ENCODE measurements around the gene SLC25A11.

The SLC25A11 gene

DNA sequence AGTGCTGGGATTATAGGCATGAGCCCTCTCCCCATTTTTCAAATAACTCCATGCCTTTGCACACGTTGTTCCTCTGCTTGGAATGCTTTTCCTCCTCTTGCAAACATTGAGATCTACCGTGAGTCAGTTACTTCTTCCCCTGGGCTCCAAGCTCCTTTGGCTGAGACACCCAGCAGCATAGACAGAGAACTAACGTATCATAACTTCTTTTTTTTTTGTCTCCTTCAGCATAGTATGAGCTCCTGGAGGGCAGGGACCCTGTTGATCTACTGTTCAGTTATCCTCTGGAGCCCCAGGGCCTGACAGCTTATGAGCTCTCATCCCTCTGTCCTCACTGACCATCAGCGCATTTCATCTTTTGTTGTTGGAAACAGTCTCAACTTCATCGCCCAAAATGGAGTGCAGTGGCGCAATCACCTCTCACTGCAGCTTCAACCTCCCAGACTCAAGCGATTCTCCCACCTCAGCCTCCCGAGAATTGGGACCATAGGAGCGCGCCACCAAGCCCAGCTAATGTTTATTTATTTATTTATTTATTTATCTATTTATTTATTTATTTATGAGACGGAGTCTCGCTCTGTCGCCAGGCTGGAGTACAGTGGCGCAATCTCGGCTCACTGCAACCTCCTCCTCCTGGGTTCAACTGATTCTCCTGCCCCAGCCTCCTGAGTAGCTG lies 25.6 kb upstream of the SLC25A11 start:
- DNase-seq = no peak

DNA sequence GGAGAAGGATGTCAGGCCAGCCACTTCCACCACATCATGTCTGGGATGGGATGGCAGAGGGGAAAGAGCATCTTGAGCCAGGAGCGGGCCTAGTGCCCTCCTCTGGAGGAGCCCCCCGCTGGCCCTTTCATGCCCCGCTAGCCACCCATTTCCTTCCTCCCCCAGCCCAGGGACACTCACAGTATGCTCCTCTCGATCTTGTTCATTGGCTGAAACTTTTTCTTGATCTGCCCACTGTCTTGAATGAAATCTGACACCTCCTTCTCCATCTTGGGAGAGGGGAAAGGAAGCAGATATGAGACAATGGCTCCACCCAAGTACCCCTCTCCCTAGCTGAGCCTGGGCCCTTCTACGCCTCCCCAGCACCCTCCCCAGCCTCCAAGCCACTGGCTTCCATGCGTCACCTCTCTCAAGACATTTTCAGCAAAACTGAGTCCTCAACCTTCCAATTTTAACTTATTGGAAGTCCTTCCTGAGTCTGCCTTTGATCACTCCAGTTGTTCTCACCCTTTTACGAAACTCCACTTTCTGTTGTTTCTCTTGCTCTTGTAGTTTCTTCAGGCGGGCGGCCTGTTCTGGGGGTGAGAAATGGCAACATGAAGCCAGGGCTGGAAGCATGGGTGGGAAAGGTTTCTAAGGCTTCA lies 20.6 kb upstream of the SLC25A11 start:
- no peak for DNase-seq

DNA sequence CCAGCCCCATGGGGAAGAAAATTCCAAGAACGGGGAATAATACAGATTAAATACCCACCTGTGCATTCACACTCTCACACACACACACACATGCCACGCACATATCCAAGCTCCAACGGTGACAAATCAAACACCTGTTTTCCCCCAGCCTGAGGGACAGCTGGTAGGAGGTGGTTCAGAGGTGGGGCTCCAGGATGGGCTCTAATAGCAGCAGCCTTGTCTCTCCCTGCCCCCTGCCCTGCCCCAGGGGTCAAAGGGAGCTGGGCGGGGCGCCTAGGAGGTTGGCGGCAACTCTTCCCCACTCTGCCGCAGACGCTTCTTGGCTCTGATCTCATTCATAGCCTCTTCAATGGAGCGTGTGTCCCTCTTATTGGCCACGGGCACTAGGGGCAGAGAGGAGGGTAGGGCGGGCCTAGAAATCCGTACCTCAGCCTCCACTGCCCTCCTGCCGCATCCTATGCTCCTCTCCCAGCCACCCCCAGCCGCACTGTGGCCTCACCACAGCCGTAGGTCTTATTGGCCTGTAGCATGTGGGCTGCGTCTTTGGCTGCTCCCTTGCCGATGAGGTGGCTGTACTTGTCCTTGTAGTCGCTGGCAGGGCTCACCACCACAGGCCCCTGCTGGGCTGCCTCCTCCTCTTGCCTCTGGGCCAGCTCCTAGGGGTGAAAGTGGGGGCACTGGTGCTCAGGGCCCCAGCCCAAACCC lies 19.6 kb upstream of the SLC25A11 start:
- no peak for DNase-seq

DNA sequence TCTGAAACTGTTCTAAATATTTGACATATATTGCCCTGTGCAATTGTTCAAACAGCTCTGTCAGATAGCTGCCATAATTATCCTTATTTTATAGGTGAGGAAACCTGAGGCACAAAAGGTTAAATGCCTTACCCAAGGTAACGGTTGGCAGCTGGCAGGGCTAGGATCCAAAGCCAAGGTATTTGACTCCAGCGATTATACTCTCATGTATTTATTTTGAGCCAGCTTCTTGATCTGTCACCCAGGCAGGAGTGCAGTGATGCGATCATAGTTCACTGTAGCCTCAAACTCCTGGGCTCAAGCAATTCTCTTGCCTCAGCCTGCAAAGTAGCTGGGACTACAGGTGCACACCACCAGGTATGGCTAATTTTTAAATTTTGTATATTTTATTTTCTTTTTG lies 18.3 kb upstream of the SLC25A11 start:
- DNase-seq = no peak

DNA sequence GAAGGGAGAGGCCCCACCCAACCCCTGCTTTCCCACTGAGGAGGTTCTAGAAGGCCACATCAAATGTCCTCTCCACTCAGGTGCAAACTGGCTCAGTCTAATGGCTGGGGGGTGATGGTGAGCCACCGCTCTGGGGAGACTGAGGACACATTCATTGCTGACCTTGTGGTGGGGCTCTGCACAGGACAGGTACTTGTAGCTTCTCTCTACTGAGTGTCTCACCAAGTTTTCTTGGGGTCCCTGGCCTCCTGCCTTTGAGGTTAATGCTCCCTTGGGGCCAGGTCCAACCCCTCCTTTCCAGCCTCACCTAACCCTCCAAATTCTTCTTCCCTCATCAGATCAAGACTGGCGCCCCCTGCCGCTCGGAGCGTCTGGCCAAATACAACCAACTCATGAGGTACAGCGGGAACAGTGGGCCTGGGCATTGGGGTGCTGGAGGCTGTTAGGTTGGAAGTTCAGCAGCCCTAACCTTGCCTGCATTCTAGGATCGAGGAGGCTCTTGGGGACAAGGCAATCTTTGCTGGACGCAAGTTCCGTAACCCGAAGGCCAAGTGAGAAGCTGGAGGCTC lies 16.7 kb upstream of the SLC25A11 start:
- no peak for DNase-seq

DNA sequence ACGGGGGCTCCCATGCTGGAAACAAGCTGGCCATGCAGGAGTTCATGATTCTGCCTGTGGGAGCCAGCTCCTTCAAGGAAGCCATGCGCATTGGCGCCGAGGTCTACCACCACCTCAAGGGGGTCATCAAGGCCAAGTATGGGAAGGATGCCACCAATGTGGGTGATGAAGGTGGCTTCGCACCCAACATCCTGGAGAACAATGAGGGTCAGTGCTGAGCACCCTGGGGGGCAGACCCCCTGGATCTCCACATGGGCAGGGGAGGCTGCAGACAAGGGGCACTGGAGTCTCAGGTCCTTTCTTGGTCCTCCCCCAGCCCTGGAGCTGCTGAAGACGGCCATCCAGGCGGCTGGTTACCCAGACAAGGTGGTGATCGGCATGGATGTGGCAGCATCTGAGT lies 15.2 kb upstream of the SLC25A11 start:
- DNase-seq = no peak

DNA sequence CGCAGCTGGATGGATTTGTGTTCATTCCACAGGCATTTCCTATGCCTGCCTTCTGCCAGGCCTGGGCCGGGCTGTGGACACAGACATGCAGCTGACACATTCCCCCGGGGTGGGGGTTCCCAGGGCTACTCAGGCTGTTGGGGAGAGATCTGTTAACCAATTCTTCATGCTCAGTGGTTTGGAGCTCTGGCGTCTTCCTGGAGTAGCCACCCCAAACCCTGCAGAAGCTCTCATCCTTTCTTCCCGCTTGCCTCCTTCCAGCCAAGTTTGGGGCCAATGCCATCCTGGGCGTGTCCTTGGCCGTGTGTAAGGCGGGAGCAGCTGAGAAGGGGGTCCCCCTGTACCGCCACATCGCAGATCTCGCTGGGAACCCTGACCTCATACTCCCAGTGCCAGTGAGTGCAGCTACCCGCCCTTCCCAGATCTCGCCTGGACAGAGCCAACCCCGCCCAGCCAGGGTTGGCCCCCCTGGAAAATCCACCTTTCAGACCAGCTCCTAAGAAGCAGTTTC lies 13.7 kb upstream of the SLC25A11 start:
- DNase-seq = no peak

DNA sequence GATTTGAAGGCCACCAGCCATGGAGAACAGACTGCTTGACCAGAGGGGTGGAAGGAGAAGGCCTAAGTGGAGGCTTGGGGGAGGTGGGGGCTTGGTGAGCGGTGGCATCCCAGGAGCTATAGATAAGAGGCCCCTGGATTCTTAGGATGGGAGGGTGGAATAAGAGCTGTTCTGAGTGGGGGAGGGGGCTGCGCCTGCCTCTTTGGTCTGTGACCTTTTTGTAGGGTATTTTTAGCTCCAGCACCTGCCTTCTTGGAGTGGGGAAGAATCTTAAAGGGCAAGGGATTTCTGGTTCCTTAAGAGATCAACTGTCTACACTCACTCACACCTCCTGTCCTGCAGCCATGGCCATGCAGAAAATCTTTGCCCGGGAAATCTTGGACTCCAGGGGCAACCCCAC lies 11.6 kb upstream of the SLC25A11 start:
- no peak for DNase-seq

DNA sequence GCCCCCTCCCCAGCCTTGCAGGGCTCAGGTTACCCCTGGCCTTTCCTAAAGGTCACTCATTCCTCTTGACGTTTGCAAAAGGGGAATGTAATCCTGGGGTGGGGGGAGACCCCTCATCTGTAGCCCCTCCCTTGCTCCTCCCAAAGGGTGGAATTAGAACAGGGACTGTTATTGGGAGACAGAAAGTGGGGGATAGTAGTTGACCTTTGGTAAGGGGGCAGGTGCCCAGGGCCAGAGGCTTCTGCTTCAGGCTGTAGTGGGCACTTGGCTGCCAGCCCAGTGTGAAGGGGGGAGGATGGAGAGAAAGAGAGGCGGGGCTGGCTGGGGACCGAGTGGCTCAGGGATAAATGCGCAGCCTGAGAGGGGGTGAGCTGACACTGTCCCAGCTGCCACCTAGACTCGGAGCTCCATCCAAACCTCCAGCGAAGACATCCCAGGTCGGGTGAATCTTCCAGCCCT lies 10.9 kb upstream of the SLC25A11 start, which contains the start of gene ENO3:
ENO3 (plus strand) TSS at position 374 of the 459 bp plus-strand sequence. CDS start 711 bp downstream, outside the sequence.
- no peak for DNase-seq

DNA sequence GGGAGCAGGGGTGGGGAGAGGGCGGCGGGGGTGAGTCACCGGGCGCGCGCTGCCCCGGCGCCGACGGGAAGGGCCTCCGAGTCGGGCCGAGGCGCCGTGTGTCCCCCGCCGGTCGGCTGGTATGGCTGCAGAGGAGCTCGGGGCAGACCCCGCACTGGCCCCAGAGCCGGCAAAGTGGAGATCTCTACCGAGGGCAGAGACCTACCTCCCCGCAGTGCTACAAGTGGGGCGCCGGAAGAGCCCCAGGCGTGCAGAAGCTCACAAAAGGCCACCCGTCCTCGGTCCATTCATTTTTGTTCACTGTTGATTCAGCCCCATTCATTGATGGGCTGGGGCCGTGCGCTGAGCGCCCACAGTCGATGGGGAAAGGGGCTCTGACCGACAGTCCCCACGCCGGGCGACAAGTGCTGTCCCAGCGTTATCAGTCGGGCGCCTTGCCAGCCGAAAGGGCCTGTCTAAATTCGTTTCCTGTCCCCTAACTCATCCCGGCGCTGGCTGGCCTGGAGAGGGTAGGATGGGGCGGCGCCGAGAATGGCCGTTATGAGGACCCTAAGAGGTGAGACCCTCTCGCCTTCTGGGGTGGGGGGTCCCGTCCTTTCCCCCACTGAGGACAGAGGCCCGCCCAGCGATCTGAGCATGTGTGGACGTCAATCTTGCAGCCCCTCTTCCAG lies 10.4 kb upstream of the SLC25A11 start:
- no peak for DNase-seq

DNA sequence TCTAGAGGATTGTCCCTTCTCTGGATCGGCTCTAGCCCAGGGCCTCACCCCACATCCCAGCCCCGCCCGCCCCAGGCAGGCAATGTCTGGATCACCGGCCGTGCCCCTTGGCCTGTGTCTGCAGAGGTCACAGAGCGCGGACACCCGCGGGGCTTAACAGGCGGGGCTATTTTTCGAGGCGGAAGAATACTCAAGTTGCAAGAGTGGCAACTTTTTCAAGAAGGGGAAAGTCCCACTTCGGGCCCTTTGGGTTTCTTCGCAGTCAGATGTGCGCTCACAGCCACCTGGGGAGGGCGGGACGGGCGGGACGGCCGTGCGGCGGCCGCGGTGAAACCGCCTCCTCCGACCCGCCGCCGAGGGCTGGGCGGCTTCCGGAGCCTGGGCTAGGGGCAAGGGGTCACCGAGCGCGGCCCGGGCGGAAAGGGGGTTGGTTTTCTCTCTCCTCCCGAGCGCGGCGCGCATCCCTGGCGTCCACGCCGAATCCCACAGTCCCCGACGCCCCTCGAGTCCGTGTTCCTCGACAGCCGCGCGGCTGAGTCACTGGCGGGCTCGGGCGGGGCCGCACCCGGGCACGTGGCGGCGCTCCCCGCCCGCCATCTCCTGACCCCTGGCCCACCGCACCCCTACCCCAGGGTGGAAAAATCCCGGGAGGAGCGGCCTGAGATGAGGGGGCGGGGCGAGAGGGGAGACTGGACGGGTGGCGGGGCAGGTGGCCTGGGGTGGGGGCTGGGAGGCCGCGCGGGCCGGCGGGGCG lies 9.7 kb upstream of the SLC25A11 start:
- DNase-seq = no peak

DNA sequence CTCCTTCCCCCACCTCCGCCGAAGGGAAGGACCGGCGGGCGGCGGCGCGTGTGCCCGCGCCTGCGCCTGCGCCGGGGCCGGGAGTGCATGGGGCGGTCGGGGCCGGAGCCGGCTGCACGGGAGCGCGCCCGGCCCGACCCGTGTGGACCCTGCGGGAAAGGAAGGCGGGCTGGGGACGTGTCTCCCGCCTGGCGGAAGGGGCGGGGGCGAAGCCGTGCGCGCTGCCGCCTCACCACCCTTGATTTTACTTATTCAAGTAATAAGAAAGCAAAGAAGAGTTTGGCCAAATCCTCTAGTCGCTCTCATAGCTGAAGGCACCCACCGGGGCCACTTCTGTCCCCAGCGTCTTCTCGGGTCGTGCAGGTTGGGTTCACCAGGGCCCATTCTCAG lies 9.1 kb upstream of the SLC25A11 start:
- DNase-seq = no peak

DNA sequence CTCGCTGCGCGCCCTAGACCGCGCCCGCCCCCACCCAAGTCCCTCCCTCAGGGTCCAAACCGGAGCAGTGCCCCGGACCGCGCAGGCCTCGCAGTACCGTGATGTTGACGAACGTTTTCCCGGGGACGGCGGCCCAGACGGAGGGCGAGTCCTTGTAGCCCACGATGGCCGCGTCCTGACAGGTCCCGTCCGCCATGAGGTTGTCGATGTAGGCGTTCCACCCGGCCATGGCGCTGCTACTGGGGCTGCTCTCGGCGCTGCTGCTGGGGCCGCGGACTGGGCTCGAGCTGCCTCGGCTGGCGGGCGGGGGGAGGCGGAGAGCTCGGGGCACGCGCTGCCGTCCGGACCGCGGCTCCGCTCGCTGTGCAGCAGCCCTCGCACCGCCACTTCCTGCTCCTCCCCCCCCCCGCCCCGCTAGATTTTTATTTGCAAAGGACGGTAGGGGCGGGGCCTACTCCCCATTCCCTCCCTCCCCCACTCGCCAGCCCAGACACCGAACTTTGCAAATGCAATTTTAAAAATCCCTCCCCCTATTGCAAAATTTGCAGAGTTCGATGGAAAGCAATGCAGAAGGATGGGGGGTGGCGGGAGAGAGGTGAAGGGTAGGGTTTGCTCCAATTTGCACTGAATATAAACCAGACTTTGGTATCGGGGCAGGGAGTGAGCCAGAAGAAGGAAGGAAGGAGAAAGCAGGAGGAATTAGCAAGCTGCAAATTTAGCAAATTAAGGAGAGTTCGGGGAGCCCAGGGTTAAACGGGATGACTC lies 8.5 kb upstream of the SLC25A11 start, which contains the start of gene PFN1:
PFN1 (minus strand) TSS at position 365 of the 765 bp plus-strand sequence; CDS start at position 229, 136 bp downstream.
- no peak for DNase-seq

DNA sequence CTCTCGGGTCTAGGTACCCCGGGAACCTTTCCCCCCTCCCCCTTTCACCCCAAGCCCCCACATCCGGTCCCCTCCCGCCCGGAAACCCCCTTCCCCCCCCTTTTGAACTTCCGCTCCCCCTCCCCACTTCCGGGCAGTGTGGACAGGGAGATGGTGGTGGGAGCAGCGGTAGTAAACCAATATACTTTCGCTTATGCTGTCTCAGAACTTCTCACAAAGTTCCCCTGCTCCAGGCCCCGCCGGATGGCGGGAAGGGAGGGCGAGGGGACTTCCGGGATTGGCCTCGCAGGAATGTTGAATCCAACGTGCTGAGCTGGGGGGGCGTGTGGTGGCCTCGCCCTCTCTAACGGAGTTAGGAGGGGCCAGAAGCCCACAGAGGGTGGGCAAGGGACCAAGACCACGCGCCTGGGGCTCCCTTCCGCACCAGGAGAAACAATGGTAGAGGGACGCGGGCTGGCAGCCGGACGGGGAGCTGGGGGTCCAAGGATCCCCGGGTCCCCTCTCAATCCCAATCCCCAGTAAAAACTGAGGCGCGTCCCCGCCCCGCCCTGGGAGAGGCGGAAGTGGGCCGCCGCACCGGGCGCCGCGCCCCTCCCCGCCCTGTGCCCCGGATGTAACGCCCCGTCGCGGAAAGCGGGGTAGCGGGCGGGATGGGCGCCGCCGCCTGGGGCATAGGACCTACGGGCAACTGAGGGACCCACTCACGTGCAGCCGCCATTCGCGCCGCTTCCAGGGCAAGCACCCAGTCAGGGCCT lies 7.7 kb upstream of the SLC25A11 start:
- DNase-seq = no peak

DNA sequence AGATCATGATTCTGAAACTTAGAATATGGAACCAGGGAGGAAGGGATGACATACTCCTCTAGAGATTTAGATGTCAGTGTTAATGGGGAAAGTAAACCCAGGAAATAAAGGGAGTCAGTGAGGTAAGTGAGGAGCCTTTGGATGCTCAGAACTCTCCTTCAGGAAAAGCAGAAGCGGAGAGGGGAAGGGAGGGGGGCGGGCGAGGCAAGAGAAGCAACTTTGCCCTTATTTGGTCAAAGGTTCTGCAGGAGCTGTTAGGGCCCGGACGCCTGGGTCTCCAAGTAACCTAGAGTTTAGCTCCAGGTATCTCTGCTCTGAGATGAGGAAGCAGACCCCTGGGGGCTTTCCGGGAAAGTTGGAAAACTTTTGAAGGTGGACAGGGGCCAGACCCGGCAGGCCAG lies 7.2 kb upstream of the SLC25A11 start:
- no peak for DNase-seq

DNA sequence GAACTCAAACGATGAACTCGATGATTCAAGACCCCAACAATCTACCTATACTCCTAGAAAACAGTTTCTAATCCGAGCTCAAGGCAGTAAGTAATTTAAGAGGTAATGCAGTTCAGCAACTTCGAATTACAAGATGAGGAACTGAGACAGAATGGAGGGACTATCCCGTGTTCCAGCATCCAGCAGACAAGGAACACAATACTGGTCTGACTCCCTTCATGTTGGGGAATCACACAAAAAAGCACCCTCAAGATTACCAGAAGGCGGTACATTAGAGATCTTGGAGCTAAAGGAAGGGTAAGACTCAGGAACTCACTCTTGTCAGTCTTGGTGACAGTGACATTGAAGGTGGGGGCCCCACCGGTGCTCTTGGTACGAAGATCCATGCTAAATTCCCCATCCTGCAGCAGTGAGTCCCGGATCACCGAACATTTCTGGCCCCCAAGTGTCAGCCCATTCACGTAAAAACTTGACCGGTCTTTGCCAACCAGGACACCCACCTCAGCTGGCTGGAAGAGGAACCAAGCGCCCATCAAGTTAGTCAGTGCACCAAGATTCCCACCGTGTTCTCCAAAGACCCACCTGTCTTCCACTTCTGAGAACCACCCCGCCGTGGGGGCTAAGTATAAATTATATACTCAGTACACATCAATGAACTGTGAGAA lies 6.6 kb upstream of the SLC25A11 start:
- DNase-seq = no peak

DNA sequence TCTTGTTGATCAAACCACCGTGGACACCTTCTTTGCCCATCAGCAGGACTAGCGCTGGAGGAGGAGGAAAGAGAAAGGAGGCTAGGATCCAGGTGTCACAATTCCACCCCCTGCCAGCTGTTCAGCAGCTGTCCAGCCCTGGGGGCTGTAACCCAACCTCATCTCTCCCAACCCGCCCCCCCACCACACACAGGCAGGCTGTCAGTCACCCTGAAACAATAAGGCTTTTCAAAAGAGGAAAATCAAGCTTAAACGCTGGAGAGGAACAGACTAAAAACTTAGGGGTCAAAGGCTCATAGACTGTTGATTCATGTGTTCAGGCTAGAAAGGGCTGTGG lies 6.1 kb upstream of the SLC25A11 start:
- no peak for DNase-seq

DNA sequence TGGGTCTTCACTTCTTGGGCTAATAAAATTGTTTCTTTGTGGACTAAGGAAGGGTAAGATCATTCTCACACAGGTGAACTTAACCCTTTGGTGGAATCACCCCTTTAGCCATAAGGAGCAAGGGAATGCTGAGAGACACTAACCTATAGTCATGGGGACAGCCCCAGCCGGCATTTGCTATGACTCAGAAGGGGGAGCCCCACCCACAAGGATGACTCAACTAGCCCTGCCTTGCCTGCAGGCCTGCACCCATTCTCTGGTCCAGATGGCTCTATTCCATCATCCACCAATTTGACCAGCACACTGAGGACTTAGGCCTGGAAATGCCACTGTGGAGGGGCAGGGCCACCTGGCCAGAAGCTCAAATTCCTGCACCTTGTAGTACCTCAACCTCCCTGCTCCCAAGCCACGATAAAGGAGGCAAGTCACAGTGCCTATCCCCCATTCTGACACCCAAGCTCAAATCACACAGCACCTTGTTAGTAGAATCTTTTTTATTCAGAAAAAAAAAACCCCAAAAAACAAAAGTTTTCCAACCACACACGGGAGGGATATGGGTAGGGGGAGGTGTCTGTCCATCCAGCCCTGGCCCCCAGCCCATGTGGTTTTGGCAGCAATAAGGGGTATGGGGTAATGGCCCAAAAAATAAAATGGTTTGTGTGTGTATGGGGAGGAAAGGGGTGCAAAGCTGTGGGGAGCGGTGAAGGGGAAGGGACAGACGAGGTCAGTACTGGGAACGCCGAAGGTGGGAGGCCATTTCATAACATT lies 5.5 kb upstream of the SLC25A11 start:
- no peak for DNase-seq

DNA sequence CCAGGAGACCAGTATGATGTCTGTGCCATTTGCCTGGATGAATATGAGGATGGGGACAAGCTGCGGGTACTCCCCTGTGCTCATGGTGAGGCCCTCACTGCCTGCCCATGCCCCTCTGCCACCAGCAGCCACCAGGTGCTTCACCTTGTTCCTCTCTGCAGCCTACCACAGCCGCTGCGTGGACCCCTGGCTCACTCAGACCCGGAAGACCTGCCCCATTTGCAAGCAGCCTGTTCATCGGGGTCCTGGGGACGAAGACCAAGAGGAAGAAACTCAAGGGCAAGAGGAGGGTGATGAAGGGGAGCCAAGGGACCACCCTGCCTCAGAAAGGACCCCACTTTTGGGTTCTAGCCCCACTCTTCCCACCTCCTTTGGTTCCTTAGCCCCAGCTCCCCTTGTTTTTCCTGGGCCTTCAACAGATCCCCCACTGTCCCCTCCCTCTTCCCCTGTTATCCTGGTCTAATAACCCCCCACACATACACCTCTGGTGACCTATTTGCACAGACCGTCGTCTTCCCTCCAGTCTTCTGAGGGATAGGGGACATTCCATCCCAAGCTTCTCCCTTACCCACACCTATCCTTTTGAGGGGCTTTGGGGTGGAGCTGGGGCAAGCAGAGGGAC lies 4.8 kb upstream of the SLC25A11 start:
- no peak for DNase-seq

Measured in cerebellar nuclear complex (tissue), 1 donor.